Inferior parietal cortex (tissue), 1 donor: Measurements from ENCODE around the gene FMO3.

Experiments used
- DNase-seq: peaks from one replicate; pipeline ENCODE4 v3.0.0-alpha.2; 2016; ENCODE audit errors: extremely low spot score

FMO3 gene

DNA sequence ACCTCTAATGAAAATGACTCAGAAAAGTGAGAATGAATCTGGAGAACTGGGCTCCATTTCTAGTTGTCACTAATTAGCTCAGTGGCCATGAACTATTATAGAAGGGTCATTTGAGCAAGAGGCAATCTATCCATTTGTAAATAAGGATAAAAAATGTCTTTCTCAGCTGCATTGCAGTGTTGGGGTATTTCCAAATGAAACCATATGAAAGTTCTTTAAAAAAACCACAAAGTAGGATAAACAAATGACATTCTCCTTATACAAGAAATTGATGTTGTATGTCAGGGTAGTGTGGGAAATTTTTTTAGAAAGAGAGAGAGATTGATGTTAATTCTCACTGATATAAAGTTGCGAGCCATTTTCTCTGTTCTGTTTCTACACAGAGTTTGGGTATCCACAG is 26.0 kb downstream of the FMO3 start:
- no peak for DNase-seq

DNA sequence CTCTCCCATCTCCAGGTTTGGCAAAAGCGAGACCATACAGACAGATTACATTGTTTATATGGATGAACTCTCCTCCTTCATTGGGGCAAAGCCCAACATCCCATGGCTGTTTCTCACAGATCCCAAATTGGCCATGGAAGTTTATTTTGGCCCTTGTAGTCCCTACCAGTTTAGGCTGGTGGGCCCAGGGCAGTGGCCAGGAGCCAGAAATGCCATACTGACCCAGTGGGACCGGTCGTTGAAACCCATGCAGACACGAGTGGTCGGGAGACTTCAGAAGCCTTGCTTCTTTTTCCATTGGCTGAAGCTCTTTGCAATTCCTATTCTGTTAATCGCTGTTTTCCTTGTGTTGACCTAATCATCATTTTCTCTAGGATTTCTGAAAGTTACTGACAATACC is 26.4 kb downstream of the FMO3 start:
- no peak for DNase-seq

DNA sequence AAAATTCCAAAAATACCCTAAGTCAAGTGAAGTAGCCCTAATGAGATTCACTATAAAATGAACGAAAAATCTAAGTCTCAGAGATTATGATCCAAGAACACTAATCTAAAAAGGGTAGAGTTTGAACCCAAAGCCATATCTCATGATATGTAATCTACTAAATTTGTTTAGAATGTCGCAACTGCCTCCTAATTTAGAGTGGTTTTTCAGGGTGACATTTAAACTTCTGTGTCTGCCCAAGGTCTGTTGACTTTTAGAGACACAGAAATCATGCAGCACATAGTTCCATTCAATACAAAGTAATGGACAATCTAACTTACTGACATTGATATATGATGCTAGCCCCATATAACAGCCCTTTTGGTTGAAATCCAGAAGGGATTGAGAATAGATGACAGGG is 28.9 kb downstream of the FMO3 start:
- DNase-seq = no peak

- DNase-seq = no peak
Measured at GRCh38 chr1:171122299-171122698, 31.6 kb downstream of the FMO3 start.

GRCh38 chr1:171122893-171123292 is 32.2 kb downstream of the FMO3 start:
- no peak for DNase-seq

GRCh38 chr1:171126504-171126903 is 35.8 kb downstream of the FMO3 start:
- no peak for DNase-seq

GRCh38 chr1:171127099-171127498 is 36.4 kb downstream of the FMO3 start:
- DNase-seq = no peak

DNA sequence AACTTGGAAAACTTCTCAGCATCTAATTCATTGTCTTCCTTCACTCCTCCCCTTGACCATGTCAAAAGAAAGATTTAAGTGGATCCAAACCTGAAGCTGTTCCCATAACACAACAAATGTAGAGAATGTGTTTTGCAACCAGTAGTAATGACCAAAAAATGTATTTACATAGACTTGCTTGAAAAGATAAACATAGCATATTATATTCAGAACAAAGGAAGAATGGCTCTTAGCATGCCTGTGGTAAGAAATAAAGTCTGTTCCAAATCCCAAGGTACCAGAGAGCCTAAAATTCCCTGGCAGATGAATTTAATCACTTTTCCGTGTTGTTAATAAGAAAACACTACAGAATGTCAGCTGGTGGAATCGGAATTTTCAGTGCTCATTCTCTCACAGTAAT is 36.8 kb downstream of the FMO3 start:
- DNase-seq = no peak

DNA sequence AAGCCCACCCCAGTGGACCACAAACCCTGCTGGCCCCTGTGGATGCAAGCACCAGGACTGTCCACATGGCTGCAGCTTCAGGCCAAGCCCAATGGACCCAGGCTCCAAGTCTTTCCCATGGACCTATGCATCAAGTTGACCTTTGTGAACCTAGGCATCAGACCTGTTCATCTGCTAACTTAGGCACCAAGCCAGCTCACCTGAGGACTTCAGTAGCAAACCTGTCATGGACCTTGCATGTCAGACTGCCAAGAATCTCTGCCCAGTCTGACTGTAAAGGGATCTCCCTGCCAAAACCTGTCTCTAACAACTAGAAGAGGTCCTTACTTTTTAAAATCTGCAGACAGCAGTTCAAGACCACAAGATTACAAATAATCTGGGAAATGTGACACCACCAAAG is 37.8 kb downstream of the FMO3 start:
- DNase-seq = no peak

GRCh38 chr1:171134204-171134923 is 43.7 kb downstream of the FMO3 start:
- DNase-seq = no peak

GRCh38 chr1:171137580-171137979 is 46.9 kb downstream of the FMO3 start:
- DNase-seq = no peak

GRCh38 chr1:171138980-171139379 is 48.3 kb downstream of the FMO3 start:
- DNase-seq = no peak

- DNase-seq = no peak
Measured at GRCh38 chr1:171139890-171140289, 49.2 kb downstream of the FMO3 start.

DNA sequence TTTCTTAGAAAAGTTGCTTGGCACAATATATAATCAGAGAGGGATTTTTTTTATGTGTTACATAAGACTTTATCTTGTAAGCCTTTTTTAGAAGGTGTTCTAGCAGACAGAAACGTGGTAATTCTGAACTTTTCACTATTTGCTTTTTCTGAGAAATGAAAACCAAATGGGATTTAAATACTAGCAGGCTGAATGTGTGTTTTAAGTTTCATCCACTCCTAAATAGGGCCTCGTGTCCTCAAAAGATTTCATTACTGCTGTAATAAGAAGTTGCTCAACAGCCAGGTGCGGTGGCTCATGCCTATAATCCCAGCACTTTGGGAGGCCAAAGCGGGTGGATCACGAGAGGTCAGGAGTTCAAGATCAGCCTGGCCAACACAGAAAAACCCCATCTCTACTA is 49.7 kb downstream of the FMO3 start:
- no peak for DNase-seq

GRCh38 chr1:171140956-171141687 is 50.4 kb downstream of the FMO3 start:
- DNase-seq = no peak

- peak; percentile 7 for DNase-seq
Measured at GRCh38 chr1:171141688-171142415, 51.1 kb downstream of the FMO3 start.

DNA sequence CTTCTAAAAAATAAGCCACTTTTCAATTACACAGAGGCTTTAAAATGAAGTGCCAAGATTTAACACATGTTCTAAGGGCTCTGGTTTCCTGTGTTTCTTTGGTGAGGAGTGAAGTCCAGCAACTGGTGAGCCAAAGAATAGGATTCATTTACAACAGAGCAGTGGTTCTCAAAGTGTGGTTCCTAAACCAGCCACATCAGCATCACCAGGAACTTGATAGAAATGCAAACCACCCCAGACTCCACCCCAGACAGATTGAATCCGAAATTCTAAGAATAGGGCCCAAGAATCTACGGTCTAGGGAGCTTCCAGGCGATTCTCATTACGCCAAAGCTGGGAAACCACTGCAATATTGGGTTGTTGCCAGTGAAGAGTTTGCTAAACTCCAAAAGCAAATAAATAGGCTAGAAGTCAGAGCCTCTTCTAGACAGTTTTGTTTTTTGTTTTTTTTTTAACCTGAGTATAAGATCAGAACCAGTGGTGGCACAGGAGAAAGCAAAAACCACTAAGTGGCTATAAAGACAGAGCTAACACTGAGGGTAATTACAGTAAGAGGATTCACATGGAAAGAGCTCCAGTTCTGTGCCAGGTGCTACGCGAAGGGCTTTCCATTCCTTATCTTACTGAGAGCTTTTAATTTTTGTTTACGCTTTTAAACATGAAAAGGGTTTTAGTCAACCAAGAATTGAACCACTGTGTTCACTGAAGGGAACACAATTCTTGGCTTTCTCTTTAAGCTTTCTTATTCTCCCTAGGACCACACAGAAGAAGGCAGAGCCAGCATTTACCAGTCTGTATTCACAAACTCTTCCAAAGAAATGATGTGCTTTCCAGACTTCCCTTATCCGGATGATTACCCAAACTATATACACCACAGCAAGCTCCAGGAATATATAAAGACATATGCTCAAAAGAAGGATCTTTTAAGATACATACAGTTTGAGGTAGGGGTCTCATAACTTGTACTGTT is 52.0 kb downstream of the FMO3 start:
- peak; percentile 4 for DNase-seq

GRCh38 chr1:171150156-171150555 is 59.5 kb downstream of the FMO3 start:
- DNase-seq = no peak

GRCh38 chr1:171152549-171152948 is 61.8 kb downstream of the FMO3 start:
- no peak for DNase-seq

DNA sequence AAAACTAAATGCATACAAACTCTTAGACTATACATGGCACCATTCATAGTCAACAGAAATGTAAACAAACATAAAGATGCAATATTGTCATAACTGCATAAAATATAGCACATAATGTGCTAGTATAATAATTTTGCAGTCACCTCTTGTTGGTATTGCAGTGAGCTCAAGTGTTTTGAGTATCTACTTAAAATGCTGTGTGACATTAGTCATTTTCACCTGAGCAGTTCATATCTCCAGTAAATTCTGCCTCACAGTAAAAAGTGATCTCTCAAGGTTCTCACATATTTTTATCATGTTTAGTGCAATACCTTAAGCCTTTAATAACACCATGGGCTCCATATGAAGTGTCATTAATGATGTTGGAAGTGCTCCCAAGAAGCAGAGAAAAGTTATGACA is 64.8 kb downstream of the FMO3 start:
- no peak for DNase-seq

- DNase-seq = no peak
Measured at GRCh38 chr1:171158096-171158495, 67.4 kb downstream of the FMO3 start.

DNA sequence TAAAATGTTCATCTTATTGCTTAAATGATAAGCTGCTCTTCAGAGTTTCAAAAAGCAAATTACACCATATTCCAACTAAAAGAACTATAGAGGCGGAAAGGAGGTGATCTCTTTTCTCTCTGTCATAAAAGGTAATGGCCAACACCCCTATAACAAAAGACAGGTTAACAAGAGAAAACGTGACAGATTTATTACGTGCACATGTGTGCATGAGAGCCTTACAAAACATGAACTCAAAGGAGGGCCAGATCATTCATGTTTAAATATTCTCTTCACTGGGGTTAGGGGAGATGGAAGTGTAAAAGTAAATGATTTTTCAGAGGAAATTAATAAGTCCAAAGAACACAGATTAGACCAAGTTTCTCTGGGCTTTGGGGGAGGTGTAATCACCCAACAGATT is 67.8 kb downstream of the FMO3 start:
- no peak for DNase-seq
